ENCODE results near the gene FIS1. TPM values are rescaled to one million over a fixed set of nuclear protein-coding genes. Genes with fewer than 3 reads are reported as not detected.

The FIS1 gene
- total RNA-seq, 1 experiment from 2014 or later, result 114 TPM

GRCh38 chr7:101223528-101223927 lies 21.4 kb downstream of the FIS1 start:
- H3K4me3 ChIP-seq (replicated peaks in 1 of 2; ENCODE audit: low read depth in 1 of 2, low read length in 2 of 2), result no peak overlapping the region
- no peaks in the 10 kb centered on the region for H4K20me1 ChIP-seq (ENCODE audit: insufficient read depth)
- no peaks in the 10 kb centered on the region for H3K9me2 ChIP-seq (ENCODE audit: insufficient read depth)
- H3K9ac ChIP-seq (ENCODE audit: low read length), result no peak overlapping the region
- TSS peak; percentile 14 for BruUV-seq (replicated peaks)
- H3K36me3 ChIP-seq (ENCODE audit: control insufficient read depth in 1 of 2, insufficient read depth in 2 of 2, low read length in 2 of 2), result peaks cover 4 to 8% of the 10 kb centered on the region in 2 experiments; a peak in 2 of 4 replicates
- ATAC-seq (no peak), DNase-seq (ENCODE audit: low read depth, low spot score) (no peak)
- no peaks in the 10 kb centered on the region for H3K27me3 ChIP-seq (ENCODE audit: insufficient read depth, low read length)
- H3K27ac ChIP-seq (ENCODE audit: low read depth, low read length), result no peak overlapping the region
- POLR2A ChIA-PET, result no interaction called here
- RAD21 ChIA-PET (ENCODE audit: low non-redundant PET in 1 of 2, low total read pairs in 2 of 2, uncharacterized antibody in 2 of 2, unreplicated experiment in 2 of 2), result no interaction called here
- H3K9me3 ChIP-seq (ENCODE audit: control insufficient read depth in 1 of 2, insufficient read depth in 1 of 2, low read depth in 1 of 2, low read length in 2 of 2), result no peaks in the 10 kb centered on the region
- no peak overlapping the region for H3K4me2 ChIP-seq (ENCODE audit: low read length)
- no peak overlapping the region for H2AFZ ChIP-seq (ENCODE audit: low read depth, low read length, poor library complexity, severe bottlenecking)
- CTCF ChIA-PET, result no interaction called here
- intact Hi-C loops (cut with micrococcal nuclease), result no loop called here
- TF ChIP-seq POLR2AphosphoS5 (IDR thresholded peaks at IDR 0.05; ENCODE audit: low read depth, low read length), result no peak
- TF ChIP-seq SRF (IDR thresholded peaks at IDR 0.05; ENCODE audit: low read depth), result no peak
- no peak for TF ChIP-seq YY1 (IDR thresholded peaks at IDR 0.05; ENCODE audit: extremely low read depth, insufficient replicate concordance, low read depth, low read length)
- no peak for TF ChIP-seq TCF7L2 (IDR thresholded peaks at IDR 0.05; ENCODE audit: borderline replicate concordance, extremely low read depth, insufficient read depth, insufficient read length)
- TF ChIP-seq, protein P1, sequence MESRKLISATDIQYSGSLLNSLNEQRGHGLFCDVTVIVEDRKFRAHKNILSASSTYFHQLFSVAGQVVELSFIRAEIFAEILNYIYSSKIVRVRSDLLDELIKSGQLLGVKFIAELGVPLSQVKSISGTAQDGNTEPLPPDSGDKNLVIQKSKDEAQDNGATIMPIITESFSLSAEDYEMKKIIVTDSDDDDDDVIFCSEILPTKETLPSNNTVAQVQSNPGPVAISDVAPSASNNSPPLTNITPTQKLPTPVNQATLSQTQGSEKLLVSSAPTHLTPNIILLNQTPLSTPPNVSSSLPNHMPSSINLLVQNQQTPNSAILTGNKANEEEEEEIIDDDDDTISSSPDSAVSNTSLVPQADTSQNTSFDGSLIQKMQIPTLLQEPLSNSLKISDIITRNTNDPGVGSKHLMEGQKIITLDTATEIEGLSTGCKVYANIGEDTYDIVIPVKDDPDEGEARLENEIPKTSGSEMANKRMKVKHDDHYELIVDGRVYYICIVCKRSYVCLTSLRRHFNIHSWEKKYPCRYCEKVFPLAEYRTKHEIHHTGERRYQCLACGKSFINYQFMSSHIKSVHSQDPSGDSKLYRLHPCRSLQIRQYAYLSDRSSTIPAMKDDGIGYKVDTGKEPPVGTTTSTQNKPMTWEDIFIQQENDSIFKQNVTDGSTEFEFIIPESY (IDR thresholded peaks at IDR 0.05; ENCODE audit: extremely low read depth, insufficient replicate concordance, low read length), result no peak
- TF ChIP-seq SP1 (IDR thresholded peaks at IDR 0.05; ENCODE audit: low read depth), result no peak
- peaks cover 0 to 7% of the 10 kb centered on the region in 2 experiments; a peak in 1 of 4 replicates for H3K4me1 ChIP-seq (ENCODE audit: control insufficient read depth in 1 of 2, insufficient read depth in 2 of 2, low read length in 2 of 2)
- H3K79me2 ChIP-seq (ENCODE audit: insufficient read depth, low read length), result peaks cover 21% of the 10 kb centered on the region

- no peaks in the 10 kb centered on the region for H3K9me3 ChIP-seq (ENCODE audit: control insufficient read depth in 1 of 2, insufficient read depth in 1 of 2, low read depth in 1 of 2, low read length in 2 of 2)
- no peaks in the 10 kb centered on the region for H3K9me2 ChIP-seq (ENCODE audit: insufficient read depth)
- no peaks in the 10 kb centered on the region for H3K27me3 ChIP-seq (ENCODE audit: insufficient read depth, low read length)
- no peak overlapping the region for H3K9ac ChIP-seq (ENCODE audit: low read length)
- no peak overlapping the region for H2AFZ ChIP-seq (ENCODE audit: low read depth, low read length, poor library complexity, severe bottlenecking)
- ATAC-seq (no peak), DNase-seq (ENCODE audit: low read depth, low spot score) (no peak)
- H3K79me2 ChIP-seq (ENCODE audit: insufficient read depth, low read length), result peaks cover 25% of the 10 kb centered on the region
- H4K20me1 ChIP-seq (ENCODE audit: insufficient read depth), result no peaks in the 10 kb centered on the region
- no peak overlapping the region for H3K27ac ChIP-seq (ENCODE audit: low read depth, low read length)
- H3K4me2 ChIP-seq (ENCODE audit: low read length), result no peak overlapping the region
- peaks cover 4 to 8% of the 10 kb centered on the region in 2 experiments; a peak in 2 of 4 replicates for H3K36me3 ChIP-seq (ENCODE audit: control insufficient read depth in 1 of 2, insufficient read depth in 2 of 2, low read length in 2 of 2)
- CTCF ChIA-PET, result no interaction called here
- no peak overlapping the region for H3K4me3 ChIP-seq (replicated peaks in 1 of 2; ENCODE audit: low read depth in 1 of 2, low read length in 2 of 2)
- H3K4me1 ChIP-seq (ENCODE audit: control insufficient read depth in 1 of 2, insufficient read depth in 2 of 2, low read length in 2 of 2), result peaks cover 0 to 7% of the 10 kb centered on the region in 2 experiments; a peak in 1 of 4 replicates
- BruUV-seq (replicated peaks), result no TSS peak
- POLR2A ChIA-PET, result no interaction called here
- RAD21 ChIA-PET (ENCODE audit: low non-redundant PET in 1 of 2, low total read pairs in 2 of 2, uncharacterized antibody in 2 of 2, unreplicated experiment in 2 of 2), result no interaction called here
- intact Hi-C loops (cut with micrococcal nuclease), result no loop called here
- TF ChIP-seq CBX3 (IDR thresholded peaks at IDR 0.05; ENCODE audit: low read depth) (no peak), JUND (IDR thresholded peaks at IDR 0.05) (no peak), CEBPB (IDR thresholded peaks at IDR 0.05; ENCODE audit: low read depth) (no peak), ELF1 (IDR thresholded peaks at IDR 0.05; ENCODE audit: borderline replicate concordance, low read depth) (no peak), SIN3A (IDR thresholded peaks at IDR 0.05; ENCODE audit: low read depth) (no peak), TCF7L2 (IDR thresholded peaks at IDR 0.05; ENCODE audit: borderline replicate concordance, extremely low read depth, insufficient read depth, insufficient read length) (no peak), ZFX (IDR thresholded peaks at IDR 0.05) (no peak), CTCF (IDR thresholded peaks at IDR 0.05 in 2 of 3, conservative IDR thresholded peaks at IDR 0.05 in 1 of 3; ENCODE audit: borderline replicate concordance in 1 of 3, insufficient read depth in 1 of 3, low read depth in 2 of 3, low read length in 2 of 3) (no peak), EZH2phosphoT487 (IDR thresholded peaks at IDR 0.05; ENCODE audit: borderline replicate concordance) (no peak), EZH2 (IDR thresholded peaks at IDR 0.05) (no peak), YY1 (IDR thresholded peaks at IDR 0.05; ENCODE audit: extremely low read depth, insufficient replicate concordance, low read depth, low read length) (no peak), EGR1 (IDR thresholded peaks at IDR 0.05; ENCODE audit: low read depth) (no peak), FOSL1 (IDR thresholded peaks at IDR 0.05; ENCODE audit: low read depth) (no peak), ZNF274 (IDR thresholded peaks at IDR 0.05; ENCODE audit: low read depth, low read length) (no peak)
These were observed 22.5 kb downstream of the FIS1 start for GRCh38 chr7:101222275-101222830.
